Testis (tissue), 3 donors: ENCODE measurements around the gene LRRTM1. TPM values are rescaled to one million over a fixed set of nuclear protein-coding genes. Genes with fewer than 3 reads are reported as not detected.

Experiments used
- DNase-seq: peaks from one replicate; pipeline ENCODE4 v3.0.0-alpha.2; 2019
- H3K27ac ChIP-seq, 2 donors: fragments of 200-600 bp; sonication (generic); one replicate each; pipeline ENCODE4 v1.5.1; 2019
- H3K27me3 ChIP-seq: fragments of 200-600 bp; sonication (generic); one replicate; pipeline ENCODE4 v1.5.1; 2019
- H3K36me3 ChIP-seq: fragments of 200-600 bp; sonication (generic); one replicate; pipeline ENCODE4 v1.5.1; 2017; ENCODE audit warnings: low read depth; ENCODE audit errors: missing control alignments
- H3K4me1 ChIP-seq: fragments of 200-600 bp; sonication (generic); one replicate; pipeline ENCODE4 v1.5.1; 2019
- H3K4me3 ChIP-seq, 2 donors: fragments of 200-600 bp; sonication (generic); one replicate each; pipeline ENCODE4 v1.5.1; 2017 to 2019
- H3K9me3 ChIP-seq: fragments of 200-600 bp; sonication (generic); one replicate; pipeline ENCODE4 v1.5.1; 2017
- CTCF ChIP-seq, 3 experiments: fragments of 450-650 bp in 2 of 3; fragments of 200-600 bp in 1 of 3; sonication (generic) in 1 of 3; IDR thresholded peaks; one replicate each; pipeline ENCODE4 v1.5.1; 2016 to 2019; ENCODE audit warnings: antibody characterized with exemption in 3 of 3, mild to moderate bottlenecking in 2 of 3, moderate library complexity in 1 of 3
- POLR2A ChIP-seq: fragments of 450-650 bp; IDR thresholded peaks from one replicate; pipeline ENCODE4 v1.6.1; 2017; ENCODE audit warnings: antibody characterized with exemption, mild to moderate bottlenecking, moderate library complexity
- WGBS, 2 donors: methylation state at CpG; one replicate each; pipeline ENCODE4 v1.1.5; 2018; 5-methylcytosine and 5-hydroxymethylcytosine counted together
- intact Hi-C: fragments of 100-400 bp; cut with DNase I; formaldehyde crosslinking; loops from one replicate; pipeline ENCODE4 v1.15.1; 2023; ENCODE audit warnings: low total_unique reads
- polyA plus RNA-seq: library from polyadenylated mRNA; stranded (reverse); fragments of 350-450 nt; fragmentation: Illumina TruSeq; extraction: RNeasy Lipid Tissue Mini Kit (QIAGEN cat#74804); gene quantifications from one replicate; pipeline ENCODE4 v1.2.3, GENCODE V29; 2014; ENCODE audit warnings: low read depth, low replicate concordance; ENCODE audit not compliant: insufficient read depth
- total RNA-seq, 2 donors: library from RNA; depleted of rRNA; stranded (reverse); fragments of >200 nt; gene quantifications; one replicate each; pipeline ENCODE4 v1.2.3, GENCODE V29; 2016

Gene LRRTM1
- total and polyA plus RNA-seq, 3 donors from 2014 or later, result 0.68 to 1.2 (median 1.1) TPM

GRCh38 chr2:80257450-80257849 is 47.1 kb downstream of the LRRTM1 start:
- H3K4me3 ChIP-seq, result no peak overlapping the region
- no peak for DNase-seq
- TF ChIP-seq CTCF (IDR thresholded peaks at IDR 0.05) (no peak), POLR2A (no peak)
- no peaks in the 10 kb centered on the region for H3K9me3 ChIP-seq
- intact Hi-C loops, result no loop called here
- H3K27me3 ChIP-seq, result no peaks in the 10 kb centered on the region
- H3K27ac ChIP-seq, result no peak overlapping the region
- no peaks in the 10 kb centered on the region for H3K4me1 ChIP-seq
- WGBS, 2 donors, result 92 to 97% methylated on average over 4 of the region's 4 CpGs
- H3K36me3 ChIP-seq, result no peaks in the 10 kb centered on the region

- TF ChIP-seq POLR2A (no peak), CTCF (IDR thresholded peaks at IDR 0.05) (no peak)
- no peak for DNase-seq
- H3K4me3 ChIP-seq, result no peak overlapping the region
- no peaks in the 10 kb centered on the region for H3K36me3 ChIP-seq
- H3K9me3 ChIP-seq, result no peaks in the 10 kb centered on the region
- no peak overlapping the region for H3K27ac ChIP-seq
- no peaks in the 10 kb centered on the region for H3K4me1 ChIP-seq
- H3K27me3 ChIP-seq, result no peaks in the 10 kb centered on the region
- intact Hi-C loops, result no loop called here
- 76 to 84% methylated on average over 3 of the region's 3 CpGs for WGBS, 2 donors
Measured at GRCh38 chr2:80256782-80257167, 47.8 kb downstream of the LRRTM1 start.

GRCh38 chr2:80255918-80256781 is 48.4 kb downstream of the LRRTM1 start:
- intact Hi-C loops, result no loop called here
- no peak overlapping the region for H3K27ac ChIP-seq

GRCh38 chr2:80252294-80252986 is 52.1 kb downstream of the LRRTM1 start:
- H3K9me3 ChIP-seq, result no peaks in the 10 kb centered on the region
- 87 to 92% methylated on average over 7 of the region's 7 CpGs for WGBS, 2 donors
- TF ChIP-seq CTCF (IDR thresholded peaks at IDR 0.05), result no peak
- TF ChIP-seq POLR2A, result no peak
- no peaks in the 10 kb centered on the region for H3K4me1 ChIP-seq
- intact Hi-C loops, result no loop called here
- H3K36me3 ChIP-seq, result no peaks in the 10 kb centered on the region
- H3K27ac ChIP-seq, result no peak overlapping the region
- H3K27me3 ChIP-seq, result no peaks in the 10 kb centered on the region
- H3K4me3 ChIP-seq, result no peak overlapping the region
- DNase-seq, result no peak

More at GRCh38 chr2:80255918-80256781, 48.4 kb downstream of the LRRTM1 start:
- H3K4me3 ChIP-seq, result no peak overlapping the region
- no peaks in the 10 kb centered on the region for H3K4me1 ChIP-seq
- no peaks in the 10 kb centered on the region for H3K36me3 ChIP-seq
- TF ChIP-seq CTCF (IDR thresholded peaks at IDR 0.05) (peak in 1 of 3 experiments; percentile 31), POLR2A (no peak)
- H3K27me3 ChIP-seq, result no peaks in the 10 kb centered on the region
- 77 to 82% methylated on average over 9 of the region's 9 CpGs for WGBS, 2 donors
- H3K9me3 ChIP-seq, result no peaks in the 10 kb centered on the region
- peak; percentile 18 for DNase-seq
